SK-N-SH treated with all-trans-retinoic acid at 6 μM for 48 hours (cell line): Measurements from ENCODE around the gene TDO2.

ENCODE experiments used
- ATAC-seq: fragments of 200-7000 bp; cut with Tn5 transposase; 3 replicates; pipeline ENCODE4 v1.9.1; 2020; ENCODE audit warnings: mild to moderate bottlenecking, moderate library complexity
- ARNTL ChIP-seq: fragments of 450-650 bp; formaldehyde crosslinking; IDR thresholded peaks from 2 replicates; pipeline ENCODE4 v1.5.0; 2020; ENCODE audit warnings: low read depth, mild to moderate bottlenecking, moderate library complexity, borderline replicate concordance
- BACH2 ChIP-seq: fragments of 250-450 bp; sonication (Bioruptor Pico); IDR thresholded peaks from 2 replicates; pipeline ENCODE4 v1.9.0; 2021; ENCODE audit warnings: mild to moderate bottlenecking, borderline replicate concordance
- CREB5 ChIP-seq: fragments of 250-450 bp; sonication (Bioruptor Pico); IDR thresholded peaks from 2 replicates; pipeline ENCODE4 v1.5.1; 2020; ENCODE audit warnings: low read depth, mild to moderate bottlenecking, moderate library complexity
- CSDC2 ChIP-seq: fragments of 250-450 bp; sonication (Bioruptor Pico); IDR thresholded peaks from 2 replicates; pipeline ENCODE4 v1.5.0; 2020; ENCODE audit warnings: mild to moderate bottlenecking, moderate library complexity
- CSRNP3 ChIP-seq: fragments of 250-450 bp; sonication (Bioruptor Pico); IDR thresholded peaks from 2 replicates; pipeline ENCODE4 v1.5.1; 2021; ENCODE audit warnings: mild to moderate bottlenecking, moderate library complexity
- ESRRG ChIP-seq: fragments of 250-450 bp; sonication (Bioruptor Pico); IDR thresholded peaks from 2 replicates; pipeline ENCODE4 v1.6.1; 2021; ENCODE audit warnings: mild to moderate bottlenecking
- GLIS3 ChIP-seq: fragments of 250-450 bp; sonication (Bioruptor Pico); IDR thresholded peaks from 2 replicates; pipeline ENCODE4 v1.5.0; 2020; ENCODE audit warnings: mild to moderate bottlenecking, moderate library complexity
- ISL1 ChIP-seq: fragments of 250-450 bp; sonication (Bioruptor Pico); IDR thresholded peaks from 2 replicates; pipeline ENCODE4 v2.1.2; 2022; ENCODE audit warnings: mild to moderate bottlenecking, moderate library complexity
- OSR1 ChIP-seq: fragments of 250-450 bp; sonication (Bioruptor Pico); IDR thresholded peaks from 2 replicates; pipeline ENCODE4 v1.8.0; 2022; ENCODE audit warnings: moderate library complexity, mild to moderate bottlenecking, inconsistent platforms
- PATZ1 ChIP-seq: fragments of 250-450 bp; sonication (Bioruptor Pico); IDR thresholded peaks from 2 replicates; pipeline ENCODE4 v1.8.0; 2020; ENCODE audit warnings: mild to moderate bottlenecking, moderate library complexity, borderline replicate concordance
- POU6F1 ChIP-seq: fragments of 250-450 bp; sonication (Bioruptor Pico); IDR thresholded peaks from 2 replicates; pipeline ENCODE4 v1.8.0; 2021; ENCODE audit warnings: low read depth, mild to moderate bottlenecking, moderate library complexity, borderline replicate concordance
- PPARA ChIP-seq: fragments of 250-450 bp; sonication (Bioruptor Pico); IDR thresholded peaks from 2 replicates; pipeline ENCODE4 v1.5.0; 2020; ENCODE audit warnings: mild to moderate bottlenecking, borderline replicate concordance
- RARB ChIP-seq: fragments of 250-450 bp; sonication (Bioruptor Pico); IDR thresholded peaks from 2 replicates; pipeline ENCODE4 v1.8.0; 2021; ENCODE audit warnings: mild to moderate bottlenecking, moderate library complexity
- SNAI2 ChIP-seq: fragments of 250-450 bp; sonication (Bioruptor Pico); IDR thresholded peaks from 2 replicates; pipeline ENCODE4 v1.5.0; 2020; ENCODE audit warnings: mild to moderate bottlenecking, moderate library complexity
- TCF4 ChIP-seq: fragments of 250-450 bp; sonication (Bioruptor Pico); IDR thresholded peaks from 2 replicates; pipeline ENCODE4 v1.8.0; 2021; ENCODE audit warnings: mild to moderate bottlenecking, moderate library complexity, borderline replicate concordance
- TOX ChIP-seq: fragments of 250-450 bp; sonication (Bioruptor Pico); IDR thresholded peaks from 2 replicates; pipeline ENCODE4 v1.8.0; 2021; ENCODE audit warnings: mild to moderate bottlenecking, moderate library complexity, borderline replicate concordance
- TSHZ2 ChIP-seq: fragments of 250-450 bp; sonication (Bioruptor Pico); IDR thresholded peaks from 2 replicates; pipeline ENCODE4 v1.5.0; 2020; ENCODE audit warnings: mild to moderate bottlenecking, moderate library complexity
- ZC3H10 ChIP-seq: fragments of 250-450 bp; sonication (Bioruptor Pico); IDR thresholded peaks from 2 replicates; pipeline ENCODE4 v1.5.1; 2021; ENCODE audit warnings: mild to moderate bottlenecking, moderate library complexity
- ZFP3 ChIP-seq: fragments of 250-450 bp; sonication (Bioruptor Pico); IDR thresholded peaks from 2 replicates; pipeline ENCODE4 v1.5.0; 2020; ENCODE audit warnings: mild to moderate bottlenecking, moderate library complexity
- ZFP30 ChIP-seq: fragments of 450-650 bp; formaldehyde crosslinking; IDR thresholded peaks from 2 replicates; pipeline ENCODE4 v1.5.0; 2022; ENCODE audit warnings: mild to moderate bottlenecking, moderate library complexity
- ZNF565 ChIP-seq: fragments of 450-650 bp; formaldehyde crosslinking; conservative IDR thresholded peaks from 2 replicates; pipeline ENCODE4 v1.5.0; 2020; ENCODE audit warnings: low read depth, mild to moderate bottlenecking, moderate library complexity
- ZNF70 ChIP-seq: fragments of 450-650 bp; formaldehyde crosslinking; IDR thresholded peaks from 2 replicates; pipeline ENCODE4 v1.5.0; 2020; ENCODE audit warnings: mild to moderate bottlenecking, moderate library complexity
- ZNF8 ChIP-seq: fragments of 450-650 bp; formaldehyde crosslinking; IDR thresholded peaks from 2 replicates; pipeline ENCODE4 v1.5.0; 2020; ENCODE audit warnings: mild to moderate bottlenecking, moderate library complexity

The TDO2 gene

GRCh38 chr4:155960522-155960921 lies 57.0 kb downstream of the TDO2 start:
- no peak for TF ChIP-seq TSHZ2 (CRISPR knock-in tag)
- no peak for TF ChIP-seq OSR1 (CRISPR knock-in tag)
- no peak for TF ChIP-seq PATZ1 (CRISPR knock-in tag)
- no peak for TF ChIP-seq ZFP3 (CRISPR knock-in tag)
- no peak for TF ChIP-seq ZNF8 (CRISPR knock-in tag)
- TF ChIP-seq BACH2 (CRISPR knock-in tag): no peak
- no peak for TF ChIP-seq ISL1 (CRISPR knock-in tag)
- TF ChIP-seq CSDC2 (CRISPR knock-in tag): no peak
- no peak for TF ChIP-seq TOX
- no peak for TF ChIP-seq CSRNP3 (CRISPR knock-in tag)
- no peak for TF ChIP-seq SNAI2 (CRISPR knock-in tag)
- TF ChIP-seq CREB5 (CRISPR knock-in tag): no peak
- TF ChIP-seq POU6F1 (CRISPR knock-in tag): no peak
- TF ChIP-seq ZFP30 (CRISPR knock-in tag): no peak
- ATAC-seq: no peak; the same call in 2 of the 3 replicates

- ATAC-seq: no peak
- TF ChIP-seq ISL1 (CRISPR knock-in tag) (no peak), SNAI2 (CRISPR knock-in tag) (no peak), ZNF565 (CRISPR knock-in tag) (no peak), TCF4 (CRISPR knock-in tag) (no peak), ARNTL (CRISPR knock-in tag) (no peak), ZC3H10 (CRISPR knock-in tag) (no peak), CREB5 (CRISPR knock-in tag) (no peak), ESRRG (no peak), ZFP30 (CRISPR knock-in tag) (no peak), BACH2 (CRISPR knock-in tag) (no peak), ZFP3 (CRISPR knock-in tag) (no peak), PPARA (no peak), PATZ1 (CRISPR knock-in tag) (no peak), ZNF8 (CRISPR knock-in tag) (no peak), ZNF70 (CRISPR knock-in tag) (no peak), OSR1 (CRISPR knock-in tag) (no peak), POU6F1 (CRISPR knock-in tag) (no peak), GLIS3 (CRISPR knock-in tag) (no peak), RARB (no peak), CSRNP3 (CRISPR knock-in tag) (no peak)
These were observed 58.1 kb downstream of the TDO2 start for GRCh38 chr4:155961575-155961974.
